DND-41 (cell line): ENCODE results near the gene DNER.

Experiments used
- ATAC-seq: fragments of 200-7000 bp; cut with Tn5 transposase; 3 replicates; pipeline ENCODE4 v1.9.1; 2021; ENCODE audit warnings: low read depth; ENCODE audit not compliant: insufficient read depth
- DNase-seq: peaks from one replicate; pipeline ENCODE4 v3.0.0-alpha.2; 2020
- H2AFZ ChIP-seq: 2 replicates; pipeline ENCODE4 v1.6.0; 2012; ENCODE audit warnings: low read depth, low read length
- H3K27ac ChIP-seq: 2 replicates; pipeline ENCODE4 v1.5.1; 2012; ENCODE audit warnings: low read length, inconsistent platforms
- H3K27me3 ChIP-seq: fragments of 200-600 bp; sonication (generic); 2 replicates; pipeline ENCODE4 v1.6.0; 2012; ENCODE audit warnings: low read length, mild to moderate bottlenecking, inconsistent platforms; ENCODE audit not compliant: insufficient read depth, poor library complexity
- H3K36me3 ChIP-seq: 2 replicates; pipeline ENCODE4 v1.5.1; 2012; ENCODE audit warnings: low read length, inconsistent platforms; ENCODE audit not compliant: insufficient read depth
- H3K4me1 ChIP-seq: 2 replicates; pipeline ENCODE4 v1.5.1; 2012; ENCODE audit warnings: mild to moderate bottlenecking, low read length; ENCODE audit not compliant: insufficient read depth
- H3K4me2 ChIP-seq: 2 replicates; pipeline ENCODE4 v1.6.0; 2012; ENCODE audit warnings: mild to moderate bottlenecking, moderate library complexity, low read length, inconsistent platforms; ENCODE audit not compliant: insufficient read depth
- H3K4me3 ChIP-seq, 2 experiments: fragments of 200-600 bp in 1 of 2; shearing (Covaris generic) in 1 of 2; 2 replicates each; pipeline ENCODE4 v1.5.1; 2012 to 2016; ENCODE audit warnings: inconsistent platforms in 2 of 2, low read length in 2 of 2, mild to moderate bottlenecking in 2 of 2, low read depth in 1 of 2, moderate library complexity in 1 of 2
- H3K79me2 ChIP-seq: 2 replicates; pipeline ENCODE4 v1.6.0; 2012; ENCODE audit warnings: low read length, inconsistent platforms; ENCODE audit not compliant: insufficient read depth
- H3K9ac ChIP-seq: 2 replicates; pipeline ENCODE4 v1.6.0; 2012; ENCODE audit warnings: low read depth, mild to moderate bottlenecking, inconsistent platforms, low read length, moderate library complexity
- H3K9me3 ChIP-seq: 2 replicates; pipeline ENCODE4 v1.5.1; 2012; ENCODE audit warnings: low read length, moderate library complexity, mild to moderate bottlenecking, inconsistent platforms; ENCODE audit not compliant: insufficient read depth, severe bottlenecking
- H4K20me1 ChIP-seq: 2 replicates; pipeline ENCODE4 v1.6.0; 2012; ENCODE audit warnings: low read length; ENCODE audit not compliant: insufficient read depth
- EZH2 ChIP-seq: IDR thresholded peaks from 3 replicates; pipeline ENCODE4 v1.6.1; 2012; ENCODE audit warnings: borderline replicate concordance, low read depth, mild to moderate bottlenecking, moderate library complexity, low read length, inconsistent platforms; ENCODE audit not compliant: severe bottlenecking
- TF ChIP-seq, protein P1 (sequence below): IDR thresholded peaks from 2 replicates; pipeline ENCODE4 v1.5.1; 2012; ENCODE audit warnings: borderline replicate concordance, low read length, moderate library complexity, mild to moderate bottlenecking; ENCODE audit not compliant: poor library complexity, severe bottlenecking; ENCODE audit errors: extremely low read depth

The DNER gene

DNA sequence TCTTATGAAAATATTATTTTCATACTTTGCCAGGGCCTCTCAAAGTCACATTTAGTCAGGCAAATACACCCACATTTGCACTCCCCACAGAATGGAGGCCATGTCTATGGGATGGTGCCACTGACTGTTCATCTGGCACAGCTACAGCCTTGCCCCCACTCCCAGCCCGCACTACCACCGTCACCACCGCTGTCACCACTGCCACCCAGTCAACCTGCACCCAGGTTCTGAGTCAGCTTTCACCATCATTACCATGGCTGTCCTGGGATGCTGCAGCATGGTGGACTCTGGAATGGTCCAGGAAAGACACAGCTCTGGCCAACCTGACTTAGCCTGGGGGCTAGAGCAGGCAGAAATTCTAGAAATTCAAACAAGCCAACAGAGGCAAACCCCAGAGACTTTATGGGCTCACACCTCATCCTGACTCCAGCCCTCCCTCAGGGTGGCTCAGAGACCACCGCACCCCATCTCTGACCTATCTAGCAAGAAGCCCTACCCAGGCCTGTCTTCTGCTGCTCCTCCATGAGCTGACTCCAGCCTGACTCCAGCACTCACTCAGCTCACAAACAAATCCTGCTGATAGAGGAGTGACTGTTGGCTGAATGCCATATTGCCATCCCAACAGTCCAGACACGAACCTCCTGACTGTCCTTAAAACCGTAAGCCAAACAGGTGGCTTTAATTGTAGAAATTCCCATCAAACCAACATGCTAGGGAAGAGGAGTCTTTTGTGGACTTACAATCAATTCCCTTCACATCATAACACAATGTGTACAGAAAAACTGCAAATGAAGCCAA is 28.0 kb downstream of the DNER start:
- DNase-seq (no peak), ATAC-seq (no peak)
- Histone ChIP-seq H2AFZ (no peak overlapping the region), H3K27me3 (no peaks in the 10 kb centered on the region), H4K20me1 (no peaks in the 10 kb centered on the region), H3K9me3 (no peaks in the 10 kb centered on the region), H3K36me3 (no peaks in the 10 kb centered on the region), H3K4me1 (no peaks in the 10 kb centered on the region), H3K4me2 (no peak overlapping the region), H3K4me3 (no peak overlapping the region), H3K27ac (no peak overlapping the region), H3K79me2 (no peaks in the 10 kb centered on the region), H3K9ac (no peak overlapping the region)
- TF ChIP-seq EZH2: no peak
- TF ChIP-seq, protein P1, sequence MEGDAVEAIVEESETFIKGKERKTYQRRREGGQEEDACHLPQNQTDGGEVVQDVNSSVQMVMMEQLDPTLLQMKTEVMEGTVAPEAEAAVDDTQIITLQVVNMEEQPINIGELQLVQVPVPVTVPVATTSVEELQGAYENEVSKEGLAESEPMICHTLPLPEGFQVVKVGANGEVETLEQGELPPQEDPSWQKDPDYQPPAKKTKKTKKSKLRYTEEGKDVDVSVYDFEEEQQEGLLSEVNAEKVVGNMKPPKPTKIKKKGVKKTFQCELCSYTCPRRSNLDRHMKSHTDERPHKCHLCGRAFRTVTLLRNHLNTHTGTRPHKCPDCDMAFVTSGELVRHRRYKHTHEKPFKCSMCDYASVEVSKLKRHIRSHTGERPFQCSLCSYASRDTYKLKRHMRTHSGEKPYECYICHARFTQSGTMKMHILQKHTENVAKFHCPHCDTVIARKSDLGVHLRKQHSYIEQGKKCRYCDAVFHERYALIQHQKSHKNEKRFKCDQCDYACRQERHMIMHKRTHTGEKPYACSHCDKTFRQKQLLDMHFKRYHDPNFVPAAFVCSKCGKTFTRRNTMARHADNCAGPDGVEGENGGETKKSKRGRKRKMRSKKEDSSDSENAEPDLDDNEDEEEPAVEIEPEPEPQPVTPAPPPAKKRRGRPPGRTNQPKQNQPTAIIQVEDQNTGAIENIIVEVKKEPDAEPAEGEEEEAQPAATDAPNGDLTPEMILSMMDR: no peak

DNA sequence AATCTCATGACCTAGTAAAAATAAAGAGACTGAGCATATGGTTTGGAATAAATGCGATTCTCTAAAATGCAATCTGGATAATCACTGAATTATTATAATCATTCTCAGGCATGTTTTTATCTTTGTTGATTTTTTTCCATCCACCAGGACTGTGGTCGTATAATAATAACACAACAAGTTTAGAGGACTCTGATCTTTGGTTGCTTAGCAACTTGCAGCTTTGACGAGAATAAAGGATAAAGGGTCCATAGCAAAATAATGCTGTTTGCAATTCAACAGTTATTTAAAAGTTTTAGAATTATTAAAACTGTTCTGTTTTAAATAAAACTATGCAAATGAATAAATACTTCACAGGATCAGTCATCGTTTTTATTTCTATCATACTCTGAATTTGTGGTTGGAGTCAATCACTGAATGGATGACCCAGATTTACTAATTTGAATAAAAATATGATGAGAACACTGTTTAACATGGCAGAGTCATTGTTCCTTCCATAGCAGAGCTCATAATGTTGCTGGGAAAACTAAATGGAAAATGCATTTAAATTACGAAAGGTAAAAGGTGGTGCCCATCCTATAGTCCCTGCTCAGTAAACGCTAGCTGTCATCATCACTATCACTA is 29.3 kb downstream of the DNER start:
- Histone ChIP-seq H3K9ac (no peak overlapping the region), H3K9me3 (no peaks in the 10 kb centered on the region), H3K4me2 (no peak overlapping the region), H4K20me1 (no peaks in the 10 kb centered on the region), H3K4me1 (no peaks in the 10 kb centered on the region), H3K36me3 (no peaks in the 10 kb centered on the region), H2AFZ (no peak overlapping the region), H3K4me3 (no peak overlapping the region), H3K27me3 (no peaks in the 10 kb centered on the region), H3K27ac (no peak overlapping the region), H3K79me2 (no peaks in the 10 kb centered on the region)
- ATAC-seq: no peak
- TF ChIP-seq EZH2: no peak
- TF ChIP-seq, protein P1: no peak
- DNase-seq: no peak

DNA sequence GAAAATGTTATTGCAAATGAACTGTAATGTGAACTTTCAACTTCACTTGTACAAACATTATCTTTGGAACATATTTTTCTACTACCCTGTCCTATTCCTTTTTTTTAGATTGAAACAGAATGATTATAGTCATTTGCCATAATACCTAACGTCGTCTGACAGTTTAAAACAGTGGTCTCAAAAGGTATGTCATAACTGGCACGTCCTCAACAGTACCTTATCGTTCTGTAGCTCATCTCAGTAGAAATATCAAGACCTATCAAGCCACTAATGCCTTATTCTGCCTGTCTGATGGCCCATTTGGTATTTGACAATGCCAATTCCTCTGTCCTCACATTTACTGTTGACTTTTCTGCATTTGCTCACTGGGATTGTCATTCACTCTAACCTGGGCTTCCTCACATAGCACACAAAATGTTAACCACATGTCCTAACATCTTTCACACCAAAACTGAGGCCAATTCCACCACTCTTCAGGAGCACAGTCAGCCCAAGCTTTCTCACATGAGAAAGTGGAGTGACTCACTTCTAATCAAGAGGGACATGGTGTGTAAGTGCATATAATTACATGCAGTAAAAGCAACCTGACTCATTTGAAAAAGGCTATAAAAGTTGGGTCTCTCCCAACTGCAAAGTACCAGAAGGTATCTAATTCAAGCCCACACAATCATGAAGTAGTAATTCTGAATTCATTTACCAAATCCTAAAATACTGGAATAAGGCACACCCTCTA is 34.8 kb downstream of the DNER start:
- DNase-seq (no peak), ATAC-seq (no peak)
- no peaks in the 10 kb centered on the region for H3K79me2 ChIP-seq
- no peaks in the 10 kb centered on the region for H3K9me3 ChIP-seq
- no peak overlapping the region for H3K4me2 ChIP-seq
- no peak overlapping the region for H2AFZ ChIP-seq
- H3K4me3 ChIP-seq: no peak overlapping the region
- no peak overlapping the region for H3K9ac ChIP-seq
- peaks cover 14% of the 10 kb centered on the region for H3K27me3 ChIP-seq
- H3K36me3 ChIP-seq: no peaks in the 10 kb centered on the region
- no peaks in the 10 kb centered on the region for H4K20me1 ChIP-seq
- H3K27ac ChIP-seq: no peak overlapping the region
- TF ChIP-seq EZH2: no peak
- TF ChIP-seq, protein P1: no peak
- H3K4me1 ChIP-seq: no peaks in the 10 kb centered on the region
